Measurements from ENCODE around the gene GLG1.

GRCh38 chr16:74585846-74586443 lies 21.0 kb downstream of the GLG1 start:
- TF ChIP-seq, protein P1, sequence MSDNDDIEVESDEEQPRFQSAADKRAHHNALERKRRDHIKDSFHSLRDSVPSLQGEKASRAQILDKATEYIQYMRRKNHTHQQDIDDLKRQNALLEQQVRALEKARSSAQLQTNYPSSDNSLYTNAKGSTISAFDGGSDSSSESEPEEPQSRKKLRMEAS (IDR thresholded peaks at IDR 0.05), result no peak
- TF ChIP-seq CTCF (IDR thresholded peaks at IDR 0.05 in 2 of 3, conservative IDR thresholded peaks at IDR 0.05 in 1 of 3; ENCODE audit: borderline replicate concordance in 1 of 3, insufficient read depth in 1 of 3, low read depth in 2 of 3, low read length in 2 of 3) (no peak), REST (IDR thresholded peaks at IDR 0.05; ENCODE audit: low read depth) (no peak), TCF7L2 (IDR thresholded peaks at IDR 0.05; ENCODE audit: borderline replicate concordance, extremely low read depth, insufficient read depth, insufficient read length) (no peak), POLR2A (IDR thresholded peaks at IDR 0.05; ENCODE audit: borderline replicate concordance, extremely low read depth, insufficient read depth, insufficient read length) (no peak), POLR2AphosphoS5 (IDR thresholded peaks at IDR 0.05; ENCODE audit: low read depth, low read length) (no peak), RAD21 (IDR thresholded peaks at IDR 0.05; ENCODE audit: low read depth) (no peak), SP1 (IDR thresholded peaks at IDR 0.05; ENCODE audit: low read depth) (no peak), EZH2phosphoT487 (IDR thresholded peaks at IDR 0.05; ENCODE audit: borderline replicate concordance) (no peak), EZH2 (IDR thresholded peaks at IDR 0.05) (no peak), SIN3A (IDR thresholded peaks at IDR 0.05; ENCODE audit: low read depth) (no peak), CEBPB (IDR thresholded peaks at IDR 0.05; ENCODE audit: low read depth) (no peak)
